Fibroblast of mammary gland (primary cell): ENCODE measurements around the gene RPS6KB2.
A peak's percentile ranks its signal among the peaks of the same experiment; 100 is the strongest.
"Not testable (repeated sequence)": the region's sequence is repeated elsewhere in the genome, so short reads cannot be mapped to it uniquely, and the experiment has no call there.

Experiments used
- DNase-seq: peaks from one replicate; pipeline ENCODE4 v3.0.0-alpha.2; 2010; ENCODE audit warnings: low read depth
- H3K4me3 ChIP-seq: 2 replicates; pipeline ENCODE4 v1.5.1; 2011; ENCODE audit warnings: low read depth, mild to moderate bottlenecking, low read length, moderate library complexity; ENCODE audit not compliant: control insufficient read depth
- TF ChIP-seq, protein P1 (sequence below): conservative IDR thresholded peaks from 2 replicates; pipeline ENCODE4 v1.5.1; 2011; ENCODE audit warnings: low read depth, low read length, inconsistent platforms; ENCODE audit not compliant: control insufficient read depth, insufficient read depth

The RPS6KB2 gene

DNA sequence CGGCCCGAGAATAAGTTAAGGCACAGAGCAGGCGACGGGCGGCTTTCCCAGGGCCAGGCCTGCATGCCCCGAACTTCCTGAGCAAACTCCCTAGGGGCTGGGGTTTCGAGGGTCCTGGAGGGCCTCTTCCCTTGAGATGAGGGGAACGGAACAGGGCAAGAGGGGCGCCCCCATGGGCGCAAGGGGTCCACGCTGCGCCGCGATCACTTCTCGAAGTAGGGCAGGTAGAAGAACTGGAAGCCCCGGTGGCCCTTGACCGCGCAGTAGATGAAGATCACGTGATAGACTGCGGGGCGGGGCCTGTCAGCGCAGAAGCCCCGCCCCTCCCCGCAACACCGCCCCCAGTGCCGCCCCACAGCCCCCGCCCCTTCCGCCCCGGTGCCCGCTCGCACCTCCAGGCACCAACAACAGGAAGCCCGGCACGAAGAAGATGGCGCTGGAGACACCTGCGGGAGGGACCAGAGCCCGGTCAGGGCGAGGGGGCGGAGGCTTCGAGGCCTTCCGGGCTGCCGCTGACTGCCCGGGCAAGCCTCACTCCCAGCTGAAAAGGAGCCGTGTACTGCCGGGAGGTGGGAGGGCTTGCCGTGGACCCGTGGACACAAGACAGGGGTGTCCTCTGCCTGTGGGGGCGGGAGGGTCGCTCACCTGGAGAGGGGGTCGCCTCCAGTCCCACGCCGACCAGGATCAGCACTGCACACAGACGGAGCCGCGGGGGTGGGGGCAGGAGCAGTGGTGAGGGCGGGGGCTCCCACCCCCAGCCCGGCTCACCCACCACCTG is 36.3 kb downstream of the RPS6KB2 start:
- TF ChIP-seq, protein P1, sequence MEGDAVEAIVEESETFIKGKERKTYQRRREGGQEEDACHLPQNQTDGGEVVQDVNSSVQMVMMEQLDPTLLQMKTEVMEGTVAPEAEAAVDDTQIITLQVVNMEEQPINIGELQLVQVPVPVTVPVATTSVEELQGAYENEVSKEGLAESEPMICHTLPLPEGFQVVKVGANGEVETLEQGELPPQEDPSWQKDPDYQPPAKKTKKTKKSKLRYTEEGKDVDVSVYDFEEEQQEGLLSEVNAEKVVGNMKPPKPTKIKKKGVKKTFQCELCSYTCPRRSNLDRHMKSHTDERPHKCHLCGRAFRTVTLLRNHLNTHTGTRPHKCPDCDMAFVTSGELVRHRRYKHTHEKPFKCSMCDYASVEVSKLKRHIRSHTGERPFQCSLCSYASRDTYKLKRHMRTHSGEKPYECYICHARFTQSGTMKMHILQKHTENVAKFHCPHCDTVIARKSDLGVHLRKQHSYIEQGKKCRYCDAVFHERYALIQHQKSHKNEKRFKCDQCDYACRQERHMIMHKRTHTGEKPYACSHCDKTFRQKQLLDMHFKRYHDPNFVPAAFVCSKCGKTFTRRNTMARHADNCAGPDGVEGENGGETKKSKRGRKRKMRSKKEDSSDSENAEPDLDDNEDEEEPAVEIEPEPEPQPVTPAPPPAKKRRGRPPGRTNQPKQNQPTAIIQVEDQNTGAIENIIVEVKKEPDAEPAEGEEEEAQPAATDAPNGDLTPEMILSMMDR: no peak
- H3K4me3 ChIP-seq: peak overlapping the region; percentile 43
- DNase-seq: peak; percentile 25

DNA sequence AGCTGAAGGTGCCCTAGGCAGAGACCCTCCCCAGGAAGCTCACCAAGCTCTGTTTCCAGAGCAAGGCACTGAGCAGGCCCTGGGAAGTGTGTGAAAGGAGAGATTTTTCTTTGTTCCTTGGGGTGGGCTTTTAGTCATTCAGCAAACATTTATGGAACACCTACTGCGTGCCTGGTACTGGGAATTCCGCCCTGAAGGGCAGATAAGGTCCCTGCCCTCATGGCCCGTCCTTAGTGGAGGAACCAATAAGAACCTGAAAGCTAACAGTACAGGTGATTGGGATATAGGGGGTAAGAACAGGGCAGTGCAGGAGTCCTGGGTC is 36.9 kb downstream of the RPS6KB2 start:
- H3K4me3 ChIP-seq: peak overlapping the region; percentile 43
- DNase-seq: no peak
- TF ChIP-seq, protein P1: no peak

DNA sequence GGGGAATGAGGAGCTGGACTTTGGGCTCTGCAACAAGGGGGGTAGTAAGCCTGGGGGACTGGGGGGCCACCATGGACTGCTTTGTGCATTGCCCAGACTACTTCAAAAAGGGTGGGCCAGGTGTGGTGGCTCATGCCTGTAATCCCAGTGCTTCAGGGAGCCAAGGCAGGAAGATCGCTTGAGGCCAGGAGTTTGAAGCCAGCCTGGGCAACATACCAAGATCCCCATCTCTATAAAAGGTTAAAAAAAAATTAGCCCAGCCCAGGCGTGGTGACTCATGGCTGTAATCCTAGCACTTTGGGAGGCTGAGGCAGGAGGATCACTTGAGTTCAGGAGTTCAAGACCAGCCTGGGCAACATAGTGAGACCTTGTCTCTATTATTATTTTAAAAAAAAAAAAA is 37.2 kb downstream of the RPS6KB2 start:
- H3K4me3 ChIP-seq: not testable (repeated sequence)
- DNase-seq: peak; percentile 33

DNA sequence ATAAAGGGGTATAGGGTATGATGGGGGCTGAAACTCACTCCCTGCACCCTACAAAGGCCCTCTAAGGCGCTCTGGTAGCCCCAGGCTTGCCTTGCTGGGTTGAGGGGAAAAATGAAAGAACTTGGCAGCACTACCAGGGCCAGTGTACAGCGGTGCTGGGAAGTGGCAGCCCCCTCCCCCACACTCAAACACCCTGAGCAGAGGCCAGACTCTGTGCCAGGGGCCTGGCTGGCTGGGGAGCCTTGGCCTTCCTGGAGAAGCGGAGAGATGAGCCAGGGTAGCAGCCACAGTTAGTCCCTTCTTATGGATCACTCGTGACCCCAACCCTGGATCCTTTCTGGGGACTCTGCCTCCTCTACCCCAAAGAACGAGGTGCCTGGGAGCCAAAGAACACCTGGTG is 38.1 kb downstream of the RPS6KB2 start:
- no peak overlapping the region for H3K4me3 ChIP-seq
- TF ChIP-seq, protein P1: no peak
- DNase-seq: no peak

DNA sequence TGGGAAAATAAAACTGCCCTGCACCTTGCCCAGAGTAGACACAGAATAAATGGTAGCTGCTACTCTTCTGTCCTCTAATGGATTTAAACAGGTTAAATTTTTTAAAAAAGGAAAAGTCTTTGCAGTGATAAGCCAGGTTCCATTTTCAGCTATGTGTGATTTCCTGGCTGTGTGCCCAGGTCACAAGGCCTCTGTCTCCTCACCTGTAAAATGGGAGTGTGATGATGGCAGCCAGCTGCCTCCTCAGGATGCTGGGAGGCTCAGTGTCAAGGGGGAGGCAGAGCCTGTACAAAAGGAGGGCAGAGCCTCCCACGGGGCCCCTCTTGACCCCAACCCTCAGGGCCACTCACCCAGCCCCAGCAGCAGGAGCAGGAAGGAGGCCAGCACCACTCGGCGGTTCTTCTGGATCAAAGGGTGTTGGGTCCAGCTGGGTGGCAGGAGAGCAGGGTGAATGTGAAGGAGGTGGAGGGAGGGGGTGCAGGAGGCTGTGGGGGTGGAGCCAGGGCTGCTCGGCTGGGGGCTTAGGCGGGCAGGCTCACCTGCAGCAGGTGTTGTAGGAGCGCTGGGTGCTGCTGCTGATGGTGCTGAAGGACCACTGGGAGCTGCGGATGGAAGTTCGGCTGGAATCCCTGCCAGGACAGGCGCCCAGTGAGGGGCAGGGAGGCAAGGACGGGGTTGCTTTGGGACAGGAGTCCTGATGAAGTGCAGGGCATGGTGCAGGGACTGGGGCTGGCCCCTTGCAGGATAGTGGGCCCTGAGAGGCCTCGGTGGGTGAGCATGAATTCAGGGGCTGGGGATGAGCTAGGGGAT is 38.9 kb downstream of the RPS6KB2 start:
- H3K4me3 ChIP-seq: no peak overlapping the region
- no peak for DNase-seq
- TF ChIP-seq, protein P1: no peak

DNA sequence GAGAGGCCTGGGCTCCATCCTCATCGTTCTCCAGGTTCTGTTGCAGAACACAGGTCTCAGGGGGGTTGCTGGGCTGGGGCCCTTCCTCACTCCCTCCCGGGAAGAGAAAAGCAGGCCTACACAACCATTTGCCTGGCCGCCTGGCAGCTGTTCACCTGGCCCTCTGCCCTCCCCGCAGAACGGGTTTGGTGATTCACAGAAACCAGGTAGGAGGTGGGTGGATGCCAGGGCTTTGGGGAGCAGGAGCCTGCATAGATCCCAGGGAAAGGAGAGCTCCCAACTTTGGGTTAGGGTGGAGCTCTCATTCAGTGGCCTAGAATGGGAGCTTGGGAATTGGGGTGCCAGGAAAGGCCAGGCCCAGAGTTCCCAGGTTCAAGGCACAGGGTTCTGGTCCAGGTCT is 39.8 kb downstream of the RPS6KB2 start:
- DNase-seq: no peak
- TF ChIP-seq, protein P1: no peak
- H3K4me3 ChIP-seq: peak overlapping the region; percentile 64

DNA sequence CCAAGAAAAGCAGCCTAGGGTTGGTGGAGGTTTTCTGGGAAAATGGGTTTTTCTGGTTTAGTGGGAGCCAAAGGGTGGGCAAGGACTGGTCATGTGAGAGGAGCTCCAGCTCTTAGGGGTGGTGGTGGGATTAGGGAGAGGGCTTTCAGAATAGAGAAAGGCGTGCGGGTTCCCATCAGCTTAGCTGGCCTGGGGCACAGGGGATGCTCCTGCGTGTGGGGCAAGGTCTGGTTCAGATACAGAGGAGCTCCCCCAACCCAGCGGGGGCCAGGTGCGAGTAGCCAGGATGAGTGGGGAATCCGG is 40.1 kb downstream of the RPS6KB2 start:
- DNase-seq: no peak
- H3K4me3 ChIP-seq: peak overlapping the region; percentile 64
- TF ChIP-seq, protein P1: no peak
